GM23338 (cell line): ENCODE data around the gene RNGTT.

Source experiments
- CREB1 ChIP-seq: fragments of 250-450 bp; sonication (Bioruptor Pico); IDR thresholded peaks from 2 replicates; pipeline ENCODE4 v1.5.0; 2020; ENCODE audit warnings: low read depth, mild to moderate bottlenecking, moderate library complexity
- CTCF ChIP-seq, 2 experiments: fragments of 200-600 bp in 1 of 2; sonication (generic) in 1 of 2; conservative IDR thresholded peaks; 2 replicates each; pipeline versions ENCODE4 v1.5.1 to v1.6.1; 2016 to 2017; ENCODE audit warnings: antibody characterized with exemption in 2 of 2, low read depth in 2 of 2, mild to moderate bottlenecking in 2 of 2, moderate library complexity in 1 of 2
- ETS1 ChIP-seq: IDR thresholded peaks from 2 replicates; pipeline ENCODE4 v1.6.1; 2016; ENCODE audit warnings: antibody characterized with exemption
- EZH2 ChIP-seq: fragments of 200-600 bp; sonication (generic); IDR thresholded peaks from one replicate; pipeline ENCODE4 v1.8.0; 2017; ENCODE audit warnings: antibody characterized with exemption, mild to moderate bottlenecking, low read depth; ENCODE audit not compliant: unreplicated experiment
- EZH2phosphoT487 ChIP-seq: fragments of 200-600 bp; sonication (generic); IDR thresholded peaks from one replicate; pipeline ENCODE4 v1.8.1; 2018; ENCODE audit warnings: antibody characterized with exemption; ENCODE audit not compliant: unreplicated experiment
- NANOG ChIP-seq: IDR thresholded peaks from 2 replicates; pipeline ENCODE4 v1.6.1; 2016; ENCODE audit warnings: antibody characterized with exemption, borderline replicate concordance
- POLR2AphosphoS5 ChIP-seq: IDR thresholded peaks from 2 replicates; pipeline ENCODE4 v1.6.1; 2016; ENCODE audit warnings: antibody characterized with exemption, low read depth
- REST ChIP-seq: IDR thresholded peaks from one replicate; pipeline ENCODE4 v1.6.1; 2018; ENCODE audit warnings: antibody characterized with exemption; ENCODE audit not compliant: unreplicated experiment
- STAT1 ChIP-seq: IDR thresholded peaks from one replicate; pipeline ENCODE4 v1.6.1; 2016; ENCODE audit warnings: antibody characterized with exemption; ENCODE audit not compliant: unreplicated experiment
- ZNF114 ChIP-seq: fragments of 250-450 bp; sonication (Bioruptor Pico); IDR thresholded peaks from 2 replicates; pipeline ENCODE4 v1.5.0; 2020; ENCODE audit warnings: mild to moderate bottlenecking, moderate library complexity
- ZNF462 ChIP-seq: fragments of 250-450 bp; sonication (Bioruptor Pico); IDR thresholded peaks from 2 replicates; pipeline ENCODE4 v1.5.0; 2020; ENCODE audit warnings: mild to moderate bottlenecking, moderate library complexity

- TF ChIP-seq CTCF (conservative IDR thresholded peaks at IDR 0.05; ENCODE audit: low read depth in 2 of 2) (no peak), CREB1 (no peak), EZH2 (no peak), ZNF462 (CRISPR knock-in tag) (no peak), POLR2AphosphoS5 (no peak), EZH2phosphoT487 (no peak), REST (no peak), NANOG (no peak), ETS1 (no peak), ZNF114 (CRISPR knock-in tag) (no peak), STAT1 (no peak)
Observed at GRCh38 chr6:88722686-88723085, 240.7 kb downstream of the RNGTT start.
